DND-41 (cell line): Measurements from ENCODE around the gene CENPO.
A peak's percentile ranks its signal among the peaks of the same experiment; 100 is the strongest.

ENCODE experiments used
- ATAC-seq: fragments of 200-7000 bp; cut with Tn5 transposase; 3 replicates; pipeline ENCODE4 v1.9.1; 2021; ENCODE audit warnings: low read depth; ENCODE audit not compliant: insufficient read depth
- DNase-seq: peaks from one replicate; pipeline ENCODE4 v3.0.0-alpha.2; 2020
- H2AFZ ChIP-seq: 2 replicates; pipeline ENCODE4 v1.6.0; 2012; ENCODE audit warnings: low read depth, low read length
- H3K27ac ChIP-seq: 2 replicates; pipeline ENCODE4 v1.5.1; 2012; ENCODE audit warnings: low read length, inconsistent platforms
- H3K27me3 ChIP-seq: fragments of 200-600 bp; sonication (generic); 2 replicates; pipeline ENCODE4 v1.6.0; 2012; ENCODE audit warnings: low read length, mild to moderate bottlenecking, inconsistent platforms; ENCODE audit not compliant: insufficient read depth, poor library complexity
- H3K36me3 ChIP-seq: 2 replicates; pipeline ENCODE4 v1.5.1; 2012; ENCODE audit warnings: low read length, inconsistent platforms; ENCODE audit not compliant: insufficient read depth
- H3K4me1 ChIP-seq: 2 replicates; pipeline ENCODE4 v1.5.1; 2012; ENCODE audit warnings: mild to moderate bottlenecking, low read length; ENCODE audit not compliant: insufficient read depth
- H3K4me2 ChIP-seq: 2 replicates; pipeline ENCODE4 v1.6.0; 2012; ENCODE audit warnings: mild to moderate bottlenecking, moderate library complexity, low read length, inconsistent platforms; ENCODE audit not compliant: insufficient read depth
- H3K4me3 ChIP-seq, 2 experiments: fragments of 200-600 bp in 1 of 2; shearing (Covaris generic) in 1 of 2; 2 replicates each; pipeline ENCODE4 v1.5.1; 2012 to 2016; ENCODE audit warnings: inconsistent platforms in 2 of 2, low read length in 2 of 2, mild to moderate bottlenecking in 2 of 2, low read depth in 1 of 2, moderate library complexity in 1 of 2
- H3K79me2 ChIP-seq: 2 replicates; pipeline ENCODE4 v1.6.0; 2012; ENCODE audit warnings: low read length, inconsistent platforms; ENCODE audit not compliant: insufficient read depth
- H3K9ac ChIP-seq: 2 replicates; pipeline ENCODE4 v1.6.0; 2012; ENCODE audit warnings: low read depth, mild to moderate bottlenecking, inconsistent platforms, low read length, moderate library complexity
- H3K9me3 ChIP-seq: 2 replicates; pipeline ENCODE4 v1.5.1; 2012; ENCODE audit warnings: low read length, moderate library complexity, mild to moderate bottlenecking, inconsistent platforms; ENCODE audit not compliant: insufficient read depth, severe bottlenecking
- H4K20me1 ChIP-seq: 2 replicates; pipeline ENCODE4 v1.6.0; 2012; ENCODE audit warnings: low read length; ENCODE audit not compliant: insufficient read depth
- CTCF ChIP-seq: IDR thresholded peaks from 2 replicates; pipeline ENCODE4 v1.5.1; 2012; ENCODE audit warnings: borderline replicate concordance, low read length, moderate library complexity, mild to moderate bottlenecking; ENCODE audit not compliant: poor library complexity, severe bottlenecking; ENCODE audit errors: extremely low read depth
- EZH2 ChIP-seq: IDR thresholded peaks from 3 replicates; pipeline ENCODE4 v1.6.1; 2012; ENCODE audit warnings: borderline replicate concordance, low read depth, mild to moderate bottlenecking, moderate library complexity, low read length, inconsistent platforms; ENCODE audit not compliant: severe bottlenecking

The CENPO gene

GRCh38 chr2:24791452-24791851 is 1.8 kb upstream of the CENPO start:
- DNase-seq = no peak
- H3K36me3 ChIP-seq = peaks cover 23% of the 10 kb centered on the region
- no peaks in the 10 kb centered on the region for H3K27me3 ChIP-seq
- H3K4me2 ChIP-seq = 0 out of 2 replicates have a peak overlapping the region, but pooled peaks have one; percentile 74
- H3K9me3 ChIP-seq = no peaks in the 10 kb centered on the region
- H3K27ac ChIP-seq = no peak overlapping the region
- 0 out of 2 replicates have a peak, but pooled peaks cover 3% of the 10 kb centered on the region for H4K20me1 ChIP-seq
- H3K4me3 ChIP-seq = no peak overlapping the region
- H2AFZ ChIP-seq = peak overlapping the region; percentile 5; the same call in 1 of the 2 replicates
- H3K79me2 ChIP-seq = peaks cover 38% of the 10 kb centered on the region
- H3K4me1 ChIP-seq = peaks cover 36% of the 10 kb centered on the region
- TF ChIP-seq CTCF (no peak), EZH2 (no peak)
- H3K9ac ChIP-seq = no peak overlapping the region
- ATAC-seq = no peak

DNA sequence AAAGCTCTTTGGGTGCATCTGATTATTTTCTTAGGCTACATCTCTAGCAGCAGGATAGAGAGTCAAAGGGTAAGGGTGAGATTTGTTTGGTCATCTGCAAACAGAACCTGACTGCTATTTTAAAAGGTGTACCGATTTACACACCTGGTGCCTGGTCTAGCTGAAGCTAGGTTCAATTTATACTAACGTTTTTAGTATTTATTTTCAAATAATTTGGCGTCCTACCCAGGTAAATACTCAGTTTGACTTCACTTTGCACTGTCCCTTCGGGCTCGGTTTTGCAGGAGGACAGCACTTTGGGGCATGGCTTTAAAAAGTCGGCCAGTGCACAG is 717 bp upstream of the CENPO start:
- Histone ChIP-seq H3K4me3 (peak overlapping the region; percentile 59 to 97; a peak in 3 of 4 replicates), H3K9ac (peak overlapping the region; percentile 88), H2AFZ (peak overlapping the region; percentile 86), H4K20me1 (peaks cover 13% of the 10 kb centered on the region), H3K27ac (peak overlapping the region; percentile 89), H3K4me1 (peaks cover 47% of the 10 kb centered on the region), H3K4me2 (peak overlapping the region; percentile 74), H3K27me3 (no peaks in the 10 kb centered on the region), H3K9me3 (no peaks in the 10 kb centered on the region), H3K36me3 (peaks cover 34% of the 10 kb centered on the region), H3K79me2 (peaks cover 49% of the 10 kb centered on the region)
- TF ChIP-seq EZH2 = no peak
- TF ChIP-seq CTCF = no peak
- ATAC-seq (no peak), DNase-seq (no peak)

DNA sequence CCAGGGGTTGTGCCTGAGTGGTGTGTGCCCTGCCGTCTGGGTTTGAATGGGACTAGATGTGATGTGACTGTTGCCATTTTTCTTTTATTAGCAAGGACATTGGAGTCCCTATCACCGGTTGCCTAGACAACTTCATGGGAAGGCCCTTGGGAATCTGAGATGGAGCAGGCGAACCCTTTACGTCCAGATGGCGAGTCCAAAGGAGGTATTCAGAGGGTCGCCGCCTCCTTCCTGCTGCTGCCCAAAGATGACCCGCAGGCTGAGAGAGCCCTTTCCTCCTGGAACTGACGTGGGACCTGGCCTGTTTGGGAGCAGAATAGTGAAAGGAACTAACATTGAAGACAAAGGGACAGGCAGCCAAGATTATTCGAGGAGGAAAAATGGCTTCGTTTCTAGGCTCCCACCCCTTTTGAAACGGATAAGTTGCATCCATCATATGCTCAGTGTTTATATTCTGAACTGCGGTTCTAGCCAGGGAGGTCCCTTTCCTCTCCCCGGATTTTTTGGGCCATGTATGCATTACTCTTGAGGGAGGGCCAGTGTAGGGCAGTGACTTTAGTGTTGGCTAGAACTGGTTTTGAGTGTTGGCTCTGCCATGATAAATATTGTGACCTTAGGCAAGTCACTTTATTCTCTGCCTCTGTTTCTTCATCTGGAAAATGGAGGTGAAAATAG is 673 bp downstream of the CENPO start:
- H3K79me2 ChIP-seq = peaks cover 63% of the 10 kb centered on the region
- H3K27ac ChIP-seq = peak overlapping the region; percentile 89
- DNase-seq = peak; percentile 23
- peak overlapping the region; percentile 79 for H2AFZ ChIP-seq
- H4K20me1 ChIP-seq = peaks cover 14% of the 10 kb centered on the region
- no peaks in the 10 kb centered on the region for H3K9me3 ChIP-seq
- no peaks in the 10 kb centered on the region for H3K27me3 ChIP-seq
- no peak for ATAC-seq
- peaks cover 48% of the 10 kb centered on the region for H3K4me1 ChIP-seq
- peak overlapping the region; percentile 59 to 97 for H3K4me3 ChIP-seq
- peaks cover 46% of the 10 kb centered on the region for H3K36me3 ChIP-seq
- TF ChIP-seq EZH2 = no peak
- no peak for TF ChIP-seq CTCF
- H3K9ac ChIP-seq = peak overlapping the region; percentile 88
- peak overlapping the region; percentile 75 for H3K4me2 ChIP-seq
